Astrocyte of the spinal cord (primary cell): ENCODE data around the gene RGS6.

Source experiments
- DNase-seq: peaks from one replicate; pipeline ENCODE4 v3.0.0; 2011; ENCODE audit warnings: low read depth, low spot score
- H3K4me3 ChIP-seq: 2 replicates; pipeline ENCODE4 v1.5.1; 2011; ENCODE audit warnings: low read depth, mild to moderate bottlenecking, low read length, moderate library complexity
- CTCF ChIP-seq: IDR thresholded peaks from 2 replicates; pipeline ENCODE4 v1.5.1; 2012; ENCODE audit warnings: low read depth, mild to moderate bottlenecking, low read length, inconsistent platforms
- in situ Hi-C: cut with HindIII; loops from 2 replicates; pipeline ENCODE4 v1.10.0; 2017; ENCODE audit warnings: low sequenced_read_pairs

The RGS6 gene

DNA sequence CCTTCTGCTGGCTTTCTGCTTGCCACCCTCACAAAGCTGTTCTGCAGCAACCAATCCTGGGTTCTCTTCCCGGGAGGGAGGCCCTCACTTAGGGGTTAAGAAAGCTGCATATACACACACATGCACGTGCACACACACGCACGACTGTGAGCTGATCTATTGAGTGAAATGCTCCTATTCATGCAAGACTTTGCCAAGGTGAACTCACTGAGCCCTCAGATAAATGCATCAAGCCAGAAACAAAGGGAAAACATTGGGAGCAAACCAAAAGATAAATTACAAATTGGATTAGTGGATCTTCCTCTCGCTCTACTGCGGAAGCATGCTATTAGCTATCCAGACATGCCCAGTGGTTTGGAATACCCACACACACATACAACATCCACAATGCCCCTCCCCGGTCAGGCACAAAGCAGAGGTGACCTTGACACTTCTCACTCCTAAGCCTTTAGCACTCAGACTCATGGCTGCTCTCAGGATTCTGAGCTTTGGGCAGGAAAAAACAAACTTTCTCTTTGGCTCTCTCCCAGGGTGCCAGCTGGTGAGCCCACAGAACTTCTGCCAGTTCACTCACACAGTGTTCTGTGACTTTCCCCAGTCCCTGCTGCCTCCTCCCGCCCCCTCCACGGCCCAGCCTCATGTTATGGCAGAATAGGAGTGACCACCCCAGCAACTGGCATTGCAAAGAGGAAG is 641.6 kb downstream of the RGS6 start:
- no peak for TF ChIP-seq CTCF
- in situ Hi-C loops: no loop called here
- DNase-seq: no peak
- H3K4me3 ChIP-seq: no peak overlapping the region

- in situ Hi-C loops: no loop called here
- TF ChIP-seq CTCF: no peak
- H3K4me3 ChIP-seq: no peak overlapping the region
- DNase-seq: no peak
Measured at GRCh38 chr14:72574715-72575114, 642.5 kb downstream of the RGS6 start.

DNA sequence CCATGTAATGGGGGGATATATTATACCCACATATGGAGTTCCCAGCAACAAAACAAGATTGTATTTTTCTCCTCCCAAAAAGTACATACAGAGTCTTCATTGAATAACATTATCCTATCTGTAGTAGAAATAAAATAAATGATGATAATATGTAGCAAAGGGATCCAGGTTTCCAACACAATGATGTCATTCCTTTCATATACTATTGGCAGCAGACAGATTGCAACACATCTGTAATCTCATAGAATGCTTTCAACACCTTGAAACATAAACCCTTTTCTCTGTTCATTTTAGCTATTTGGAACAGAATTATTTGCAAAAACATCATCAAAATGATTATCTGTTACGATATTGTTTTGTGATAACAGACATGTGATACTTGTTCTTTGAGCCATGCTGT is 644.0 kb downstream of the RGS6 start:
- no peak for DNase-seq
- in situ Hi-C loops: no loop called here
- no peak overlapping the region for H3K4me3 ChIP-seq
- TF ChIP-seq CTCF: no peak

GRCh38 chr14:72577521-72577920 is 645.3 kb downstream of the RGS6 start:
- TF ChIP-seq CTCF: no peak
- in situ Hi-C loops: no loop called here
- no peak for DNase-seq
- H3K4me3 ChIP-seq: no peak overlapping the region

- no peak for TF ChIP-seq CTCF
- in situ Hi-C loops: no loop called here
Measured at GRCh38 chr14:72578514-72578913, 646.3 kb downstream of the RGS6 start.

DNA sequence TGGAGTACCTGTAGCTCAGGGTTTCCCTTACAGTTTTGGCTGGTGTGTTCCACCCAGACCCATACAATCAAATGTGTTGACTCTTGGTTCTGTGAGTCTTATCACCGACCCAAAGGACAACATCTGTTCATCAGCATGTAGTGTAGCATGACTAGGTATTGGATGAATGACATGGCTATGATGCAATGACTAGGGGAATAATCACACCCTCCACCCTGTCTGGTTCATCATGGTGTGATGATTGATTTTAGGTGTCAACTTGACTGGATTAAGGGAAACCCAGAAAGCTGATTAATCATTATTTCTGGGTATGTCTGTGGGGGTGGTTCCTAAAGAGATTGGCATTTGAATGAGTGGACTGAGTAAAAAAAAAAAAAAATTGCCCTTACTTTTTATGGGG is 650.4 kb downstream of the RGS6 start:
- DNase-seq: no peak
- no peak for TF ChIP-seq CTCF
- no peak overlapping the region for H3K4me3 ChIP-seq
- in situ Hi-C loops: no loop called here

More at GRCh38 chr14:72578514-72578913, 646.3 kb downstream of the RGS6 start:
- H3K4me3 ChIP-seq: no peak overlapping the region
- no peak for DNase-seq
